Endothelial cell of umbilical vein (primary cell): ENCODE measurements around the gene TEDC1. TPM values are rescaled to one million over a fixed set of nuclear protein-coding genes. Genes with fewer than 3 reads are reported as not detected.

Source experiments
- BruUV-seq: library from RNA; stranded (reverse); fragments of 400-500 nt; replicated peaks from 2 replicates; lab custom pipeline; 2021; lab: Mats Ljungman, UMichigan
- CTCF ChIA-PET: fragments of 300-600, 350-600 bp; sonication (Branson Sonifier 250); formaldehyde crosslinking; loops from one replicate; lab custom pipeline; 2021; ENCODE audit warnings: antibody characterized with exemption, inconsistent platforms; lab: Charles Lee
- POLR2A ChIA-PET: fragments of 300-600, 350-600 bp; sonication (Branson Sonifier 250); formaldehyde crosslinking; loops from one replicate; lab custom pipeline; 2021; ENCODE audit warnings: antibody characterized with exemption, inconsistent platforms; lab: Charles Lee
- DNase-seq: peaks from one replicate; pipeline ENCODE4 v3.0.0-alpha.2; 2011; ENCODE audit warnings: low read depth, low spot score
- FAIRE-seq: peaks from 2 replicates; lab custom pipeline; 2011; peaks lifted over from hg19 to GRCh38; lab: Jason Lieb, UNC
- H2AFZ ChIP-seq: 2 replicates; pipeline ENCODE4 v1.6.0; 2012; ENCODE audit warnings: low read depth, low read length, control low read depth, inconsistent platforms
- H3K27ac ChIP-seq: 2 replicates; pipeline ENCODE4 v1.5.1; 2011; ENCODE audit warnings: low read depth, mild to moderate bottlenecking, control low read depth, low read length, moderate library complexity; ENCODE audit not compliant: insufficient read depth
- H3K27me3 ChIP-seq, 2 experiments: 2 replicates each; pipeline versions ENCODE4 v1.6.0 to v1.6.1; 2011; ENCODE audit warnings: low read length in 2 of 2, mixed read lengths in 1 of 2; ENCODE audit not compliant: control insufficient read depth in 2 of 2, insufficient read depth in 2 of 2
- H3K36me3 ChIP-seq, 2 experiments: 2 replicates in 1 of 2; 3 replicates in 1 of 2; pipeline ENCODE4 v1.5.1; 2011; ENCODE audit warnings: low read length in 2 of 2, mild to moderate bottlenecking in 1 of 2, moderate library complexity in 1 of 2; ENCODE audit not compliant: control insufficient read depth in 2 of 2, insufficient read depth in 2 of 2; ENCODE audit errors: extremely low read depth in 1 of 2
- H3K4me1 ChIP-seq: 3 replicates; pipeline ENCODE4 v1.5.1; 2011; ENCODE audit warnings: mild to moderate bottlenecking, low read length; ENCODE audit not compliant: control insufficient read depth, insufficient read depth; ENCODE audit errors: extremely low read depth
- H3K4me2 ChIP-seq: 2 replicates; pipeline ENCODE4 v1.6.1; 2011; ENCODE audit warnings: low read length, control low read depth, mixed read lengths; ENCODE audit not compliant: insufficient read depth
- H3K4me3 ChIP-seq, 3 experiments: fragments of 200-600 bp in 1 of 3; sonication (generic), shearing (Covaris generic) in 1 of 3; replicated peaks in 1 of 3; 2 replicates each; pipeline ENCODE4 v1.5.1; 2011 to 2016; ENCODE audit warnings: control low read depth in 3 of 3, low read length in 3 of 3, mild to moderate bottlenecking in 2 of 3, inconsistent platforms in 1 of 3, low read depth in 1 of 3, moderate library complexity in 1 of 3; ENCODE audit not compliant: insufficient read depth in 1 of 3
- H3K79me2 ChIP-seq: 2 replicates; pipeline ENCODE4 v1.6.0; 2012; ENCODE audit warnings: low read length, inconsistent platforms; ENCODE audit not compliant: control insufficient read depth, insufficient read depth
- H3K9ac ChIP-seq: replicated peaks from 2 replicates; pipeline ENCODE3; 2011; ENCODE audit warnings: low read length, control low read depth; ENCODE audit not compliant: insufficient read depth; ENCODE audit errors: extremely low read depth
- H3K9me1 ChIP-seq: replicated peaks from 3 replicates; pipeline ENCODE4 v1.6.0; 2011; ENCODE audit warnings: mild to moderate bottlenecking, low read length; ENCODE audit not compliant: control insufficient read depth, insufficient read depth; ENCODE audit errors: extremely low read depth
- H3K9me3 ChIP-seq: replicated peaks from 2 replicates; pipeline ENCODE4 v1.5.1; 2012; ENCODE audit warnings: low read length, inconsistent platforms; ENCODE audit not compliant: control insufficient read depth, insufficient read depth
- H4K20me1 ChIP-seq: replicated peaks from 2 replicates; pipeline ENCODE3; 2011; ENCODE audit warnings: mild to moderate bottlenecking, low read length; ENCODE audit not compliant: control insufficient read depth, insufficient read depth; ENCODE audit errors: extremely low read depth
- EZH2 ChIP-seq: IDR thresholded peaks from 2 replicates; pipeline ENCODE4 v1.6.1; 2012; ENCODE audit warnings: borderline replicate concordance, low read depth, mild to moderate bottlenecking, moderate library complexity, low read length, inconsistent platforms; ENCODE audit not compliant: severe bottlenecking
- FOS ChIP-seq: IDR thresholded peaks from 2 replicates; pipeline ENCODE4 v1.6.1; 2011; ENCODE audit warnings: mild to moderate bottlenecking, low read length, moderate library complexity, borderline replicate concordance; ENCODE audit not compliant: insufficient read depth
- GATA2 ChIP-seq: IDR thresholded peaks from 2 replicates; pipeline ENCODE4 v1.7.0; 2011; ENCODE audit warnings: low read depth, mild to moderate bottlenecking, moderate library complexity, mixed read lengths, low read length; ENCODE audit not compliant: insufficient read length, insufficient read depth
- JUN ChIP-seq: IDR thresholded peaks from 2 replicates; pipeline ENCODE4 v1.6.1; 2011; ENCODE audit warnings: borderline replicate concordance, low read depth; ENCODE audit not compliant: insufficient read length, insufficient read depth
- MYC ChIP-seq: IDR thresholded peaks from one replicate; pipeline ENCODE4 v1.6.1; 2011; ENCODE audit warnings: mild to moderate bottlenecking, low read depth, low read length
- POLR2A ChIP-seq: IDR thresholded peaks from 2 replicates; pipeline ENCODE4 v1.6.1; 2012; ENCODE audit warnings: low read depth, mild to moderate bottlenecking, control low read depth, low read length
- POLR2AphosphoS5 ChIP-seq: IDR thresholded peaks from 2 replicates; pipeline ENCODE4 v1.6.1; 2012; ENCODE audit warnings: low read depth, mild to moderate bottlenecking, control low read depth, low read length, moderate library complexity; ENCODE audit not compliant: insufficient read depth
- dilution Hi-C: fragments of 300-500 bp; cut with MboI; formaldehyde crosslinking; loops from one replicate; pipeline ENCODE4 v1.15.0; 2019; ENCODE audit warnings: low sequenced_read_pairs; ENCODE audit not compliant: extremely low pct_ligation_motif_present
- intact Hi-C: fragments of 100-400 bp; cut with micrococcal nuclease; formaldehyde crosslinking; loops from one replicate; pipeline ENCODE4 v1.10.0; 2022
- polyA plus RNA-seq, 4 experiments: library from polyadenylated mRNA; depleted of rRNA in 3 of 4; stranded (reverse) in 3 of 4; unstranded in 1 of 4; fragments of >200 nt; gene quantifications; 2 replicates each; pipeline versions ENCODE4 v1.2.1 to v1.2.3, GENCODE V29; 2011 to 2012; ENCODE audit warnings: missing spikeins in 1 of 4
- total RNA-seq: library from RNA; stranded (reverse); gene quantifications from 2 replicates; pipeline ENCODE4 v1.2.3, GENCODE V29; 2021
- TF ChIP-seq, protein P1 (sequence below), 2 donors: IDR thresholded peaks; 1 replicate in 1 of 2; 2 replicates in 1 of 2; pipeline ENCODE4 v1.5.1; 2011; ENCODE audit warnings: low read length in 2 of 2, mild to moderate bottlenecking in 2 of 2, moderate library complexity in 2 of 2, control low read depth in 1 of 2, inconsistent platforms in 1 of 2, low read depth in 1 of 2; ENCODE audit not compliant: insufficient read depth in 1 of 2; ENCODE audit errors: extremely low read depth in 1 of 2
- TF ChIP-seq, protein P2 (sequence below): IDR thresholded peaks from 2 replicates; pipeline ENCODE4 v1.6.1; 2011; ENCODE audit not compliant: insufficient read depth, insufficient read length

TEDC1 gene
- total and polyA plus RNA-seq, 2 donors (not counting 3 experiments of a cell fraction or from before 2014, with no cell fraction given), result 16.5 to 25.3 TPM

DNA sequence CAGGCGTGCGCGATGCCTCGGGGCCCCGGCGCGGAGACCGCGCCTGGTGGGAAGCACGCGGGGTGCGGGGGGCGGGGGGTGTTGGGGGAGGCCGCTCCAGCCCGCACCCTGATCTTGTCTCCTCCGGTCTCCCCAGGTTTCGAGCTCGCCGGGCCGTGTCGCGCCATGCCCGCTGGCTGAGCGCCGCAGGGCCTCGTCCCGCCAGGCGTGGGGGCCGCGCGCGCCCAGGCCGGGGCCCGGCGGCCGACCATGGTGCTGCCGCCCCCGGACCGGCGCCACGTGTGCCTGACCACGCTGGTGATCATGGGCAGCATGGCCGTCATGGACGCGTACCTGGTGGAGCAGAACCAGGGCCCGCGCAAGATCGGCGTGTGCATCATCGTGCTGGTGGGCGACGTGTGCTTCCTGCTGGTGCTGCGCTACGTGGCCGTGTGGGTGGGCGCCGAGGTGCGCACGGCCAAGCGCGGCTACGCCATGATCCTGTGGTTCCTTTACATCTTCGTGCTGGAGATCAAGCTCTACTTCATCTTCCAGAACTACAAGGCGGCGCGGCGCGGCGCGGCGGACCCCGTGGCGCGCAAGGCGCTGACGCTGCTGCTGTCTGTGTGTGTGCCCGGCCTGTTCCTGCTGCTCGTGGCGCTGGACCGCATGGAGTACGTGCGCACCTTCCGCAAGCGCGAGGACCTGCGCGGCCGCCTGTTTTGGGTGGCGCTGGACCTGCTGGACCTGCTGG lies 37.7 kb downstream of the TEDC1 start:
- Histone ChIP-seq H3K9ac (no peak overlapping the region), H3K27ac (no peak overlapping the region), H3K27me3 (peaks cover 6 to 7% of the 10 kb centered on the region in 2 experiments), H3K4me2 (peak overlapping the region; percentile 9), H3K4me1 (peaks cover 17% of the 10 kb centered on the region), H2AFZ (peak overlapping the region; percentile 80), H3K9me3 (no peaks in the 10 kb centered on the region), H3K4me3 (peak overlapping the region in 2 of 3 experiments; percentile 22 to 29), H3K9me1 (no peaks in the 10 kb centered on the region), H4K20me1 (no peaks in the 10 kb centered on the region), H3K79me2 (no peaks in the 10 kb centered on the region), H3K36me3 (no peaks in the 10 kb centered on the region)
- dilution Hi-C loops, result no loop called here
- peak; percentile 78 for TF ChIP-seq EZH2
- TF ChIP-seq JUN, result no peak
- FAIRE-seq (no peak), DNase-seq (peak; percentile 25)
- BruUV-seq, result no TSS peak
- POLR2A ChIA-PET, result no interaction called here
- CTCF ChIA-PET, result interaction anchor here (0.7 to 2.7 kb wide), 15 partner anchors 8 to 441 kb away, joined by 3 to 35 read pairs (median 4); partner anchors contain the start of gene TEDC1
- intact Hi-C loops, result loop anchor here (1.0 kb wide), 3 partner anchors 37 to 157 kb away; partner anchors contain the start of gene TEDC1

GRCh38 chr14:105529319-105529568 lies 38.2 kb downstream of the TEDC1 start:
- Histone ChIP-seq H3K9ac (no peak overlapping the region), H3K4me2 (no peak overlapping the region), H3K9me3 (no peaks in the 10 kb centered on the region), H3K27ac (no peak overlapping the region), H3K9me1 (no peaks in the 10 kb centered on the region), H2AFZ (peak overlapping the region; percentile 80), H3K4me1 (peaks cover 17% of the 10 kb centered on the region), H3K4me3 (peak overlapping the region in 1 of 3 experiments; percentile 4), H3K36me3 (no peaks in the 10 kb centered on the region), H4K20me1 (no peaks in the 10 kb centered on the region), H3K27me3 (peaks cover 6 to 7% of the 10 kb centered on the region in 2 experiments), H3K79me2 (no peaks in the 10 kb centered on the region)
- no peak for FAIRE-seq
- ChIA-PET CTCF (interaction anchor here (1.2 to 2.7 kb wide), 6 partner anchors 36 to 442 kb away, joined by 3 to 35 read pairs (median 10); no protein-coding TSS in a partner anchor), POLR2A (no interaction called here)
- TF ChIP-seq, protein P1, sequence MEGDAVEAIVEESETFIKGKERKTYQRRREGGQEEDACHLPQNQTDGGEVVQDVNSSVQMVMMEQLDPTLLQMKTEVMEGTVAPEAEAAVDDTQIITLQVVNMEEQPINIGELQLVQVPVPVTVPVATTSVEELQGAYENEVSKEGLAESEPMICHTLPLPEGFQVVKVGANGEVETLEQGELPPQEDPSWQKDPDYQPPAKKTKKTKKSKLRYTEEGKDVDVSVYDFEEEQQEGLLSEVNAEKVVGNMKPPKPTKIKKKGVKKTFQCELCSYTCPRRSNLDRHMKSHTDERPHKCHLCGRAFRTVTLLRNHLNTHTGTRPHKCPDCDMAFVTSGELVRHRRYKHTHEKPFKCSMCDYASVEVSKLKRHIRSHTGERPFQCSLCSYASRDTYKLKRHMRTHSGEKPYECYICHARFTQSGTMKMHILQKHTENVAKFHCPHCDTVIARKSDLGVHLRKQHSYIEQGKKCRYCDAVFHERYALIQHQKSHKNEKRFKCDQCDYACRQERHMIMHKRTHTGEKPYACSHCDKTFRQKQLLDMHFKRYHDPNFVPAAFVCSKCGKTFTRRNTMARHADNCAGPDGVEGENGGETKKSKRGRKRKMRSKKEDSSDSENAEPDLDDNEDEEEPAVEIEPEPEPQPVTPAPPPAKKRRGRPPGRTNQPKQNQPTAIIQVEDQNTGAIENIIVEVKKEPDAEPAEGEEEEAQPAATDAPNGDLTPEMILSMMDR (IDR thresholded peaks at IDR 0.05; ENCODE audit: extremely low read depth in 1 of 2, insufficient read depth in 1 of 2, low read depth in 1 of 2, low read length in 2 of 2), result no peak
- TF ChIP-seq POLR2AphosphoS5 (no peak), GATA2 (no peak), FOS (no peak), EZH2 (no peak), POLR2A (no peak), JUN (no peak), MYC (no peak)
- TF ChIP-seq, protein P2, sequence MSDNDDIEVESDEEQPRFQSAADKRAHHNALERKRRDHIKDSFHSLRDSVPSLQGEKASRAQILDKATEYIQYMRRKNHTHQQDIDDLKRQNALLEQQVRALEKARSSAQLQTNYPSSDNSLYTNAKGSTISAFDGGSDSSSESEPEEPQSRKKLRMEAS, result no peak
- no TSS peak for BruUV-seq
- DNase-seq, result no peak
- dilution Hi-C loops (no loop called here), intact Hi-C loops (no loop called here)
